22Rv1 (cell line): ENCODE results near the gene ROMO1.

Experiments used
- ZFX ChIP-seq: fragments of 450-650 bp; IDR thresholded peaks from 2 replicates; pipeline ENCODE4 v1.6.1; 2017; ENCODE audit warnings: antibody characterized with exemption, borderline replicate concordance
- TF ChIP-seq, protein P1 (sequence below): fragments of 450-650 bp; IDR thresholded peaks from 2 replicates; pipeline ENCODE4 v1.5.1; 2017; ENCODE audit warnings: mild to moderate bottlenecking

GRCh38 chr20:35698298-35699126, 693 bp upstream of the ROMO1 start:
- TF ChIP-seq, protein P1, sequence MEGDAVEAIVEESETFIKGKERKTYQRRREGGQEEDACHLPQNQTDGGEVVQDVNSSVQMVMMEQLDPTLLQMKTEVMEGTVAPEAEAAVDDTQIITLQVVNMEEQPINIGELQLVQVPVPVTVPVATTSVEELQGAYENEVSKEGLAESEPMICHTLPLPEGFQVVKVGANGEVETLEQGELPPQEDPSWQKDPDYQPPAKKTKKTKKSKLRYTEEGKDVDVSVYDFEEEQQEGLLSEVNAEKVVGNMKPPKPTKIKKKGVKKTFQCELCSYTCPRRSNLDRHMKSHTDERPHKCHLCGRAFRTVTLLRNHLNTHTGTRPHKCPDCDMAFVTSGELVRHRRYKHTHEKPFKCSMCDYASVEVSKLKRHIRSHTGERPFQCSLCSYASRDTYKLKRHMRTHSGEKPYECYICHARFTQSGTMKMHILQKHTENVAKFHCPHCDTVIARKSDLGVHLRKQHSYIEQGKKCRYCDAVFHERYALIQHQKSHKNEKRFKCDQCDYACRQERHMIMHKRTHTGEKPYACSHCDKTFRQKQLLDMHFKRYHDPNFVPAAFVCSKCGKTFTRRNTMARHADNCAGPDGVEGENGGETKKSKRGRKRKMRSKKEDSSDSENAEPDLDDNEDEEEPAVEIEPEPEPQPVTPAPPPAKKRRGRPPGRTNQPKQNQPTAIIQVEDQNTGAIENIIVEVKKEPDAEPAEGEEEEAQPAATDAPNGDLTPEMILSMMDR = no peak
- TF ChIP-seq ZFX = no peak
